Activated CD8-positive, alpha-beta T cell treated with anti-CD3 and anti-CD28 coated beads for 36 hours (primary cell): Measurements from ENCODE around the gene HBM. TPM values are rescaled to one million over a fixed set of nuclear protein-coding genes. Genes with fewer than 3 reads are reported as not detected.

ENCODE experiments used
- ATAC-seq: fragments of 200-7000 bp; cut with Tn5 transposase; one replicate; pipeline ENCODE4 v1.10.0; 2021; ENCODE audit warnings: mild to moderate bottlenecking, moderate library complexity
- CTCF ChIA-PET: fragments of 350-600 bp; sonication (Branson Sonifier 250); formaldehyde crosslinking; loops from one replicate; lab custom pipeline; 2021; ENCODE audit warnings: antibody characterized with exemption; lab: Charles Lee
- POLR2A ChIA-PET: fragments of 350-600 bp; sonication (Branson Sonifier 250); formaldehyde crosslinking; loops from one replicate; lab custom pipeline; 2021; ENCODE audit warnings: antibody characterized with exemption; lab: Charles Lee
- DNase-seq: peaks from one replicate; pipeline ENCODE4 v3.0.0-alpha.2; 2020
- H3K27ac Mint-ChIP-seq: one replicate; pipeline ENCODE4 v1.8.0; 2021; ENCODE audit warnings: mild to moderate bottlenecking, mixed read lengths
- H3K27me3 Mint-ChIP-seq: one replicate; pipeline ENCODE4 v1.8.0; 2021; ENCODE audit warnings: mixed read lengths
- H3K36me3 Mint-ChIP-seq: one replicate; pipeline ENCODE4 v1.8.0; 2021; ENCODE audit warnings: low read depth, mixed read lengths
- H3K4me1 Mint-ChIP-seq: one replicate; pipeline ENCODE4 v1.8.0; 2021; ENCODE audit warnings: low read depth, mixed read lengths
- H3K4me3 Mint-ChIP-seq: one replicate; pipeline ENCODE4 v1.8.0; 2021; ENCODE audit warnings: mild to moderate bottlenecking, moderate library complexity, mixed read lengths
- H3K9me3 Mint-ChIP-seq: one replicate; pipeline ENCODE4 v1.8.0; 2021; ENCODE audit warnings: mixed read lengths
- CTCF ChIP-seq: fragments of 200-600 bp; IDR thresholded peaks from one replicate; pipeline ENCODE4 v1.8.0; 2022; ENCODE audit warnings: antibody characterized with exemption, mild to moderate bottlenecking
- intact Hi-C: fragments of 100-400 bp; cut with micrococcal nuclease; formaldehyde crosslinking; loops from one replicate; pipeline ENCODE4 v1.10.0; 2022
- total RNA-seq, 2 experiments: library from RNA; stranded (reverse); gene quantifications; one replicate each; pipeline ENCODE4 v1.2.3, GENCODE V29; 2021

The HBM gene
- total RNA-seq, 2 experiments from 2014 or later: not detected

DNA sequence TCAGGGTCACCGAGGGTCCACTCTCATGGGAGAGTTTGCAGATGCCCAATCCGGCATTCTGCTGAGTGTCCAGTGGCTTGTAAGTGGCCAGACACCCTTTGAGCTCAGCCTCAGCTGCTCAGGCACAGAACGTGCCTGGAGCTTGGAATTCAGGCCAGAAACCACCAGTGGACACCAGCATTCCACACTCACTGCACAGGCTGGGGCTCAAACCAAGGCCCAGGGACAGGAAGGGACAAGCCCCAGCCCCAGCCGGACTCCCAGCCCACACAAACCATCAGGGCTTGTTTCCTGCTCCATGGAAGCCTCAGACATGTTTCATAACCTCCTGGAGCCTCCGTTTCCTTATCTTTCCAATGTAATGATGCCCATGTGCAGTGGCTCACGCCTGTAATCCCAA, 22.3 kb upstream of the HBM start:
- Mint-ChIP-seq H3K9me3 (no peaks in the 10 kb centered on the region), H3K27me3 (peaks cover 3% of the 10 kb centered on the region), H3K27ac (no peak overlapping the region), H3K4me3 (no peak overlapping the region), H3K4me1 (no peaks in the 10 kb centered on the region), H3K36me3 (peaks cover 3% of the 10 kb centered on the region)
- ChIA-PET CTCF (interaction anchor here (2.0 kb wide), 1 partner anchor 78 kb away, joined by 4 read pairs; no protein-coding TSS in a partner anchor), POLR2A (interaction anchor here (0.6 to 1.4 kb wide), 2 partner anchors 16 to 19 kb away, joined by 3 to 4 read pairs; no protein-coding TSS in a partner anchor)
- ATAC-seq: no peak
- no peak for DNase-seq
- intact Hi-C loops: no loop called here
- TF ChIP-seq CTCF: no peak

DNA sequence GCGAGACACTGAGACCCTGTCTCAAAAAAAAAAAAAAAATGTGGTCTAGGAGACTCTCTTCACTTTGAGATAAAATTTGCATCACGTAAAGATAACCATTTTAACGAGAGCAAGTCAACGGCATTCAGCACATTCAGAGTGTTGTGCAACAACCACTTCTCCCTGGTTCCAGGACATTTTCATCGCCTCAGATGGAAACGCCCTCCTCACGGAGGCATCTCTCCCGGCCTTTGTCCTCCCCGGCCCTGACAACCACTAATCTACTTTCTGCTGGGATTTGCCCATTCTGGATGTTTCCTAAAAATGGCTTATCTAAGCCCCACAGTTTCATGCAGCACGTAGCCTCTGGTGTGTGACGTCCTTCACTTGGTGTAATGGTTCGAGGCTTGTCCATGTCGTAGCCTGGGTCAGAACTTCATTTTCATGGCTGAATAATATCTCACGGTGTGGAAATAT, 21.0 kb upstream of the HBM start:
- peaks cover 3% of the 10 kb centered on the region for H3K27me3 Mint-ChIP-seq
- H3K9me3 Mint-ChIP-seq: no peaks in the 10 kb centered on the region
- H3K4me3 Mint-ChIP-seq: no peak overlapping the region
- no peaks in the 10 kb centered on the region for H3K4me1 Mint-ChIP-seq
- ChIA-PET CTCF (no interaction called here), POLR2A (no interaction called here)
- ATAC-seq (no peak), DNase-seq (no peak)
- intact Hi-C loops: no loop called here
- no peak overlapping the region for H3K27ac Mint-ChIP-seq
- TF ChIP-seq CTCF: no peak
- H3K36me3 Mint-ChIP-seq: no peaks in the 10 kb centered on the region

- no peaks in the 10 kb centered on the region for H3K36me3 Mint-ChIP-seq
- no peak for TF ChIP-seq CTCF
- CTCF ChIA-PET: no interaction called here
- no peak overlapping the region for H3K4me3 Mint-ChIP-seq
- ATAC-seq: no peak
- intact Hi-C loops: no loop called here
- peaks cover 3% of the 10 kb centered on the region for H3K27me3 Mint-ChIP-seq
- H3K27ac Mint-ChIP-seq: no peak overlapping the region
- POLR2A ChIA-PET: no interaction called here
- H3K4me1 Mint-ChIP-seq: no peaks in the 10 kb centered on the region
- DNase-seq: no peak
- no peaks in the 10 kb centered on the region for H3K9me3 Mint-ChIP-seq
These were observed 19.1 kb upstream of the HBM start for GRCh38 chr16:146646-147045.

GRCh38 chr16:149024-149660, 16.6 kb upstream of the HBM start:
- DNase-seq (no peak), ATAC-seq (no peak)
- no peak for TF ChIP-seq CTCF
- H3K27me3 Mint-ChIP-seq: peaks cover 3% of the 10 kb centered on the region
- H3K27ac Mint-ChIP-seq: no peak overlapping the region
- POLR2A ChIA-PET: interaction anchor here (0.7 kb wide), 1 partner anchor 16 kb away, joined by 3 read pairs; no protein-coding TSS in a partner anchor
- intact Hi-C loops: no loop called here
- no peak overlapping the region for H3K4me3 Mint-ChIP-seq
- H3K4me1 Mint-ChIP-seq: no peaks in the 10 kb centered on the region
- no peaks in the 10 kb centered on the region for H3K36me3 Mint-ChIP-seq
- CTCF ChIA-PET: no interaction called here
- H3K9me3 Mint-ChIP-seq: no peaks in the 10 kb centered on the region
